Activated CD8-positive, alpha-beta T cell treated with anti-CD3 and anti-CD28 coated beads for 36 hours (primary cell): Measurements from ENCODE around the gene CD248. TPM values are rescaled to one million over a fixed set of nuclear protein-coding genes. Genes with fewer than 3 reads are reported as not detected.

Experiments used
- ATAC-seq: fragments of 200-7000 bp; cut with Tn5 transposase; one replicate; pipeline ENCODE4 v1.10.0; 2021; ENCODE audit warnings: mild to moderate bottlenecking, moderate library complexity
- CTCF ChIA-PET: fragments of 350-600 bp; sonication (Branson Sonifier 250); formaldehyde crosslinking; loops from one replicate; lab custom pipeline; 2021; ENCODE audit warnings: antibody characterized with exemption; lab: Charles Lee
- POLR2A ChIA-PET: fragments of 350-600 bp; sonication (Branson Sonifier 250); formaldehyde crosslinking; loops from one replicate; lab custom pipeline; 2021; ENCODE audit warnings: antibody characterized with exemption; lab: Charles Lee
- DNase-seq: peaks from one replicate; pipeline ENCODE4 v3.0.0-alpha.2; 2020
- H3K27ac Mint-ChIP-seq: one replicate; pipeline ENCODE4 v1.8.0; 2021; ENCODE audit warnings: mild to moderate bottlenecking, mixed read lengths
- H3K27me3 Mint-ChIP-seq: one replicate; pipeline ENCODE4 v1.8.0; 2021; ENCODE audit warnings: mixed read lengths
- H3K36me3 Mint-ChIP-seq: one replicate; pipeline ENCODE4 v1.8.0; 2021; ENCODE audit warnings: low read depth, mixed read lengths
- H3K4me1 Mint-ChIP-seq: one replicate; pipeline ENCODE4 v1.8.0; 2021; ENCODE audit warnings: low read depth, mixed read lengths
- H3K4me3 Mint-ChIP-seq: one replicate; pipeline ENCODE4 v1.8.0; 2021; ENCODE audit warnings: mild to moderate bottlenecking, moderate library complexity, mixed read lengths
- H3K9me3 Mint-ChIP-seq: one replicate; pipeline ENCODE4 v1.8.0; 2021; ENCODE audit warnings: mixed read lengths
- intact Hi-C: fragments of 100-400 bp; cut with micrococcal nuclease; formaldehyde crosslinking; loops from one replicate; pipeline ENCODE4 v1.10.0; 2022
- total RNA-seq, 2 experiments: library from RNA; stranded (reverse); gene quantifications; one replicate each; pipeline ENCODE4 v1.2.3, GENCODE V29; 2021
- TF ChIP-seq, protein P1 (sequence below): fragments of 200-600 bp; IDR thresholded peaks from one replicate; pipeline ENCODE4 v1.8.0; 2022; ENCODE audit warnings: antibody characterized with exemption, mild to moderate bottlenecking

The CD248 gene
- total RNA-seq, 2 experiments from 2014 or later, result 16.3 to 16.8 TPM

GRCh38 chr11:66338276-66339161 lies 21.7 kb upstream of the CD248 start:
- H3K4me3 Mint-ChIP-seq, result no peak overlapping the region
- ATAC-seq, result no peak
- H3K27me3 Mint-ChIP-seq, result no peaks in the 10 kb centered on the region
- POLR2A ChIA-PET, result interaction anchor here (0.5 to 1.2 kb wide), 5 partner anchors 10 to 52 kb away, joined by 3 to 5 read pairs (median 4); no protein-coding TSS in a partner anchor
- intact Hi-C loops, result no loop called here
- peaks cover 42% of the 10 kb centered on the region for H3K4me1 Mint-ChIP-seq
- H3K27ac Mint-ChIP-seq, result peak overlapping the region; percentile 59
- peaks cover 35% of the 10 kb centered on the region for H3K36me3 Mint-ChIP-seq
- H3K9me3 Mint-ChIP-seq, result no peaks in the 10 kb centered on the region
- no peak for DNase-seq
- CTCF ChIA-PET, result interaction anchor here (1.6 to 1.9 kb wide), 2 partner anchors 48 to 50 kb away, joined by 3 to 5 read pairs; no protein-coding TSS in a partner anchor
- TF ChIP-seq, protein P1, sequence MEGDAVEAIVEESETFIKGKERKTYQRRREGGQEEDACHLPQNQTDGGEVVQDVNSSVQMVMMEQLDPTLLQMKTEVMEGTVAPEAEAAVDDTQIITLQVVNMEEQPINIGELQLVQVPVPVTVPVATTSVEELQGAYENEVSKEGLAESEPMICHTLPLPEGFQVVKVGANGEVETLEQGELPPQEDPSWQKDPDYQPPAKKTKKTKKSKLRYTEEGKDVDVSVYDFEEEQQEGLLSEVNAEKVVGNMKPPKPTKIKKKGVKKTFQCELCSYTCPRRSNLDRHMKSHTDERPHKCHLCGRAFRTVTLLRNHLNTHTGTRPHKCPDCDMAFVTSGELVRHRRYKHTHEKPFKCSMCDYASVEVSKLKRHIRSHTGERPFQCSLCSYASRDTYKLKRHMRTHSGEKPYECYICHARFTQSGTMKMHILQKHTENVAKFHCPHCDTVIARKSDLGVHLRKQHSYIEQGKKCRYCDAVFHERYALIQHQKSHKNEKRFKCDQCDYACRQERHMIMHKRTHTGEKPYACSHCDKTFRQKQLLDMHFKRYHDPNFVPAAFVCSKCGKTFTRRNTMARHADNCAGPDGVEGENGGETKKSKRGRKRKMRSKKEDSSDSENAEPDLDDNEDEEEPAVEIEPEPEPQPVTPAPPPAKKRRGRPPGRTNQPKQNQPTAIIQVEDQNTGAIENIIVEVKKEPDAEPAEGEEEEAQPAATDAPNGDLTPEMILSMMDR, result no peak

DNA sequence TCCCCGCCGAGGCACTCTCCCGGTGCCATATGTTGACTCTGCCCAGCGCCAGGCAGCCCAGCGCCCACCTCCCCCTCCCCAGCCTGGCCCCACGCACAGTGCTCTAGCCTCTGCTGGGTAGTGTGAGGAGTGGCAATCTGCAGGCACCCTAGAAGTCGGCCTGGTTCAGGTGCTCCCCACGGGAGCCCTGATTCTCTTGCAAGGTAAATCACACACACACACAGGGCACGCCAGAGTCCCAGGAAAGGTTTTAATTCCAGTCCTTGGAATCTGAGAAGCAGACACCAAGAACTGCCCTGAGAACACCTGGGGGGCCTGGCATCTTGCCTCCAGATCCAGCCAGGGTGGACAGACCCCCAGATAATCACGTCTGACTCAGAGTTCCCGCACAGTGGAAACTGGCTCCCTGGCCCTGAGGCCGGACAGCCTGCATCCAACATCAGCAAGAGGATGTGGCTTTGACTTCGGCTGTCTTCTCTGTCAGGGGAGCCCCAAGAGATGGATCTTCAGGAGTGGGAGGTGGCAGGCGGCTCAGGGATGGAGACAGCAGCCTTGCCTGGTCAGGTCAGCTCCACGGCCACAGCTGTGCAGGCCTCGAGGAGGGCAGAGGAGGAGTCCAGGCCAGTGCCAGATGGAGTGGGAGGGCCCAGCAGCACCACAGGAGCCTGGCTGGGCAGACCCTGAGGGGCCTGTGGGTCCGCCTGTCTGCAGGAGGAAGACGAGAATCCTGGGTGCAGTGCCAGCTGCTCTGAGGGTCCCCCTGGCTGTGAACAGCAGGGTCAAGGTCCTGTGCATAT lies 20.5 kb upstream of the CD248 start:
- peak overlapping the region; percentile 66 for H3K4me3 Mint-ChIP-seq
- intact Hi-C loops, result no loop called here
- no peaks in the 10 kb centered on the region for H3K9me3 Mint-ChIP-seq
- H3K27me3 Mint-ChIP-seq, result no peaks in the 10 kb centered on the region
- POLR2A ChIA-PET, result interaction anchor here (0.8 to 4.7 kb wide), 6 partner anchors 8 to 22 kb away, joined by 3 to 38 read pairs (median 4); partner anchors contain the start of genes BRMS1 and CD248
- CTCF ChIA-PET, result interaction anchor here (0.9 to 8.7 kb wide), 6 partner anchors 8 to 115 kb away, joined by 3 to 133 read pairs (median 6); partner anchors contain the start of genes BRMS1 and CD248
- ATAC-seq, result no peak
- H3K27ac Mint-ChIP-seq, result peak overlapping the region; percentile 85
- peaks cover 31% of the 10 kb centered on the region for H3K36me3 Mint-ChIP-seq
- TF ChIP-seq, protein P1, result no peak
- no peak for DNase-seq
- peaks cover 33% of the 10 kb centered on the region for H3K4me1 Mint-ChIP-seq

DNA sequence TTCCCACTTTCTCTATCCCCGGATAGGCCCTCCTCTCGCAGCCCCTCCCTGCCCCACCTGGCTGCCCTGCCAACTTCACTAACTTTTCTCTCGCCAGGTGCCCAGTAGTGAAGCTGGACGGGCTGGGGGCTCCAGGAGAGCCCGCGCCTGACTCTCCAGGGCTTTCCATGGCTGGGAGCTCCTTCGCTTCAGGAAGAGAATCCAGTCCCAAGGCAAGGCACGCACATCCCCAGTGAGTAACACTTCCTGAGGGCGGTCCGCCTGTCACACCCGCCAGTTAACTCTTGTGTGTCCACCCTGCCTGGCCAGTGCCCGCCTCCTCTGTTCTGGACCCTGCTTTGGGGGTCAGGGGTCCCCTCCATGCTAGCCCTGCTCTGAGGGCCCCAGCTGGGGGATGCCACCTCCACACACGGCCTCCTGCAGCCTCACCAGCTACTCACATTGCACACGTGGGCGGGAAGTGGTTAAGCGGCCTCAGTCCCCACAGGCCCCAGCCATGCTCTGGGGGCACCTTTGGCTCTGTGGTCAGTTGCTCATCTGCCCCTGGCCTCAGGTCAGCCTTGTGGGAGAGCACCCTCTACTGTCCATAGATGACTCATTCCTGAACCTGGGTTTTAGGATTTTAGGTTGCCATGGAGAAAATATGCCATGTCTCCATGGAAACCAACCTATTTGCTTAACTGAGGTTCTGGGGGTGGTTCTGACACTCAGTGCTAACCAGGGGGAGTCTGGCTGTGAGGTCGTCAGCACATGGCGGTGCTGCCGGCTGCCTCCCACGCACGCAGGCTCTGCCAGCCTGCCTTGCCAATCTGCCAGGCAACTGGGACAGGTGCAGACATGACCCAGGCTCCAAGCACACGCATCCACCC lies 19.6 kb upstream of the CD248 start, which contains the start of gene RIN1:
Gene RIN1 (minus strand): TSS at position 201 of the 869 bp plus-strand sequence. CDS start 32 bp downstream, at position 169.
- peak; percentile 84 for ATAC-seq
- intact Hi-C loops, result no loop called here
- POLR2A ChIA-PET, result interaction anchor here (1.6 to 4.7 kb wide), 5 partner anchors 9 to 35 kb away, joined by 5 to 38 read pairs (median 7); partner anchors contain the start of genes B4GAT1, BRMS1, CD248 and SLC29A2
- Mint-ChIP-seq H3K4me1 (peaks cover 33% of the 10 kb centered on the region), H3K4me3 (peak within 1 kb of the TSS; percentile 66), H3K27me3 (no peaks in the 10 kb centered on the region), H3K27ac (peak within 1 kb of the TSS; percentile 85), H3K9me3 (no peaks in the 10 kb centered on the region), H3K36me3 (peaks cover 27% of the 10 kb centered on the region)
- peak; percentile 91 for DNase-seq
- CTCF ChIA-PET, result interaction anchor here (1.0 to 8.7 kb wide), 6 partner anchors 9 to 114 kb away, joined by 4 to 133 read pairs (median 6); partner anchors contain the start of genes BRMS1 and CD248
- TF ChIP-seq, protein P1, result no peak

- POLR2A ChIA-PET, result interaction anchor here (1.6 to 4.7 kb wide), 5 partner anchors 9 to 36 kb away, joined by 5 to 38 read pairs (median 7); partner anchors contain the start of genes B4GAT1, BRMS1, CD248 and SLC29A2
- intact Hi-C loops, result no loop called here
- Mint-ChIP-seq H3K4me3 (peak overlapping the region; percentile 66), H3K36me3 (peaks cover 23% of the 10 kb centered on the region), H3K9me3 (no peaks in the 10 kb centered on the region), H3K4me1 (peaks cover 33% of the 10 kb centered on the region), H3K27ac (peak overlapping the region; percentile 85), H3K27me3 (no peaks in the 10 kb centered on the region)
- peak; percentile 24 for DNase-seq
- ATAC-seq, result peak; percentile 3
- TF ChIP-seq, protein P1, result no peak
- CTCF ChIA-PET, result interaction anchor here (0.7 to 8.7 kb wide), 10 partner anchors 9 to 113 kb away, joined by 3 to 133 read pairs (median 5); partner anchors contain the start of genes BRMS1 and CD248
These were observed 18.8 kb upstream of the CD248 start for GRCh38 chr11:66335531-66336233.
